ENCODE data around the gene MEIKIN.

MEIKIN gene

GRCh38 chr5:131973089-131973712 is 27.7 kb upstream of the MEIKIN start:
- DNase-seq = no peak

GRCh38 chr5:131968396-131968954 is 23.0 kb upstream of the MEIKIN start:
- DNase-seq = no peak

GRCh38 chr5:131966551-131966950 is 21.1 kb upstream of the MEIKIN start:
- DNase-seq = no peak

- no peak for DNase-seq
These were observed 20.5 kb upstream of the MEIKIN start for GRCh38 chr5:131965826-131966415.

GRCh38 chr5:131959906-131960305 is 14.4 kb upstream of the MEIKIN start:
- DNase-seq = no peak

- no peak for DNase-seq
These were observed 13.7 kb upstream of the MEIKIN start for GRCh38 chr5:131959136-131959535.

- no peak for DNase-seq
These were observed 12.4 kb upstream of the MEIKIN start for GRCh38 chr5:131957721-131958441.

- no peak for DNase-seq
These were observed 8.5 kb upstream of the MEIKIN start for GRCh38 chr5:131953969-131954368.

- no peak for DNase-seq
These were observed 6.9 kb upstream of the MEIKIN start for GRCh38 chr5:131952301-131952857.

GRCh38 chr5:131950706-131951105 is 5.2 kb upstream of the MEIKIN start:
- DNase-seq = no peak

GRCh38 chr5:131947445-131947844 is 2.0 kb upstream of the MEIKIN start:
- DNase-seq = no peak

- DNase-seq = no peak
These were observed 537 bp downstream of the MEIKIN start for GRCh38 chr5:131944702-131945550.

GRCh38 chr5:131943916-131944315 is 1.5 kb downstream of the MEIKIN start:
- no peak for DNase-seq

- no peak for DNase-seq
These were observed 3.4 kb downstream of the MEIKIN start for GRCh38 chr5:131942016-131942415.

GRCh38 chr5:131939690-131940345 is 5.6 kb downstream of the MEIKIN start:
- no peak for DNase-seq

GRCh38 chr5:131932235-131932634 is 13.2 kb downstream of the MEIKIN start:
- no peak for DNase-seq

GRCh38 chr5:131928957-131929356 is 16.5 kb downstream of the MEIKIN start:
- no peak for DNase-seq

- no peak for DNase-seq
These were observed 19.3 kb downstream of the MEIKIN start for GRCh38 chr5:131926168-131926567.

GRCh38 chr5:131916481-131916880 is 29.0 kb downstream of the MEIKIN start:
- DNase-seq = no peak

GRCh38 chr5:131914472-131914871 is 31.0 kb downstream of the MEIKIN start:
- DNase-seq = no peak

GRCh38 chr5:131913603-131914002 is 31.9 kb downstream of the MEIKIN start:
- DNase-seq = no peak

GRCh38 chr5:131906668-131907067 is 38.8 kb downstream of the MEIKIN start:
- no peak for DNase-seq

Measured in activated CD8-positive, alpha-beta memory T cell treated with anti-CD3 and anti-CD28 coated beads for 24 hours (primary cell).